ENCODE results near the gene CHMP1A. TPM values are rescaled to one million over a fixed set of nuclear protein-coding genes. Genes with fewer than 3 reads are reported as not detected.

Gene CHMP1A
- total and polyA plus RNA-seq, 2 of the 8 experiments (the other 6 are each of a cell fraction or from before 2014, with no cell fraction given): 64.4 to 75.8 TPM

DNA sequence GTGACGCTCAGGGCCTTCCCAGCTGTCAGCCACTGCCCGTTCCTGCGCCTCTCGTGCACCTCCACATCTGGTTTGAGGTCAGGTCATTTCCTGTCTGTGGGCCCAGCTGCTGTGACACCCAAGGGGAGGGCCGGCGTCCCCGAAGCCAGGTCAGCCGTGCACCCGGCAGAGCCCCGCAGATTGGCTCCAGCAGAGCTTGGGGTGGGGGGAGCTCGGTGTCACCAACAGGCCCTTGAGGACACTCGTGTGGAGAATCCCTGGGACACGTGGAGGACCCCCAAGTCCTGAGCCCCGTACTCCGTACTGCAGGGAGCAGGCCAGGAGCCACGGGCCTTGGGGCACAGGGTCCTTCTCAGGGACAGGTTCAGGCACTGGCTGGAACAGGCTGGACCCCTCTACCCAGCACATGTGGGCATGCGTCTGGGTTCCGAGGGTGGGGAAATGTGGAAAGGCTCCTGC is 39.2 kb upstream of the CHMP1A start:
- H4K20me1 ChIP-seq (replicated peaks in 1 of 2; ENCODE audit: control insufficient read depth in 1 of 2, insufficient read depth in 2 of 2, low read length in 2 of 2): peaks cover 0 to 22% of the 10 kb centered on the region in 2 experiments
- no peaks in the 10 kb centered on the region for H3K27me3 ChIP-seq (replicated peaks in 1 of 4; ENCODE audit: control insufficient read depth in 3 of 4, extremely low read depth in 1 of 4, insufficient read depth in 3 of 4, low read length in 3 of 4)
- no peak overlapping the region for H2AFZ ChIP-seq (ENCODE audit: low read length)
- H4K5ac ChIP-seq (ENCODE audit: insufficient read length, low read depth, low read length): no peak overlapping the region
- CTCF ChIA-PET (ENCODE audit: partially characterized antibody): interaction anchor here (0.7 to 2.0 kb wide), 5 partner anchors 9 to 131 kb away, joined by 3 to 6 read pairs (median 3); partner anchors contain the start of gene CDK10
- no peak overlapping the region for H3K56ac ChIP-seq (replicated peaks; ENCODE audit: insufficient read length, low read depth, low read length)
- no peak overlapping the region for H2BK5ac ChIP-seq (ENCODE audit: low read depth, low read length)
- no peak overlapping the region for H2BK12ac ChIP-seq (ENCODE audit: low read depth, low read length)
- no peak overlapping the region for H2BK20ac ChIP-seq (ENCODE audit: low read length)
- POLR2A ChIA-PET (ENCODE audit: partially characterized antibody): interaction anchor here (0.6 to 6.6 kb wide), 8 partner anchors 8 to 220 kb away, joined by 3 to 59 read pairs (median 6); partner anchors contain the start of genes CDK10, CPNE7 and VPS9D1
- H3K4ac ChIP-seq (replicated peaks; ENCODE audit: insufficient read length, low read depth, low read length): no peak overlapping the region
- no peak overlapping the region for H2BK15ac ChIP-seq (ENCODE audit: low read length)
- H3K9me3 ChIP-seq (ENCODE audit: insufficient read depth in 2 of 2, low read depth in 1 of 2, low read length in 1 of 2): no peaks in the 10 kb centered on the region
- DNase-seq (ENCODE audit: low read depth in 1 of 2, low spot score in 2 of 2): no peak
- no peak overlapping the region for H3K18ac ChIP-seq (ENCODE audit: extremely low read depth, low read length)
- H3K27ac ChIP-seq (ENCODE audit: low read depth, low read length): no peak overlapping the region
- no peak overlapping the region for H4K91ac ChIP-seq (replicated peaks; ENCODE audit: insufficient read length, low read length)
- H3K4me3 ChIP-seq (ENCODE audit: extremely low read depth in 1 of 4, insufficient read depth in 2 of 4, low read depth in 3 of 4, low read length in 4 of 4): no peak overlapping the region
- no peak overlapping the region for H3K23ac ChIP-seq (ENCODE audit: insufficient read length)
- H3K14ac ChIP-seq (ENCODE audit: insufficient read length): no peak overlapping the region
- no peak overlapping the region for H3K4me2 ChIP-seq (ENCODE audit: insufficient read depth in 1 of 2, low read depth in 2 of 2, low read length in 2 of 2)
- H3K79me2 ChIP-seq (ENCODE audit: control insufficient read depth in 1 of 2, insufficient read depth in 2 of 2, low read length in 2 of 2): no peaks in the 10 kb centered on the region
- no peak overlapping the region for H2AK5ac ChIP-seq (ENCODE audit: low read depth, low read length)
- no peak for FAIRE-seq
- TF ChIP-seq TBP (IDR thresholded peaks at IDR 0.05; ENCODE audit: low read depth, low read length) (no peak), SIX5 (IDR thresholded peaks at IDR 0.05; ENCODE audit: low read depth, low read length) (no peak), ASH2L (IDR thresholded peaks at IDR 0.05; ENCODE audit: low read length) (no peak), POLR2AphosphoS5 (IDR thresholded peaks at IDR 0.05; ENCODE audit: low read depth, low read length) (0 out of 2 replicates have a peak, but pooled peaks have one; percentile 22), EP300 (IDR thresholded peaks at IDR 0.05; ENCODE audit: borderline replicate concordance in 1 of 2, low read depth in 2 of 2, low read length in 2 of 2) (no peak), SP4 (IDR thresholded peaks at IDR 0.05; ENCODE audit: low read length) (no peak), SP1 (IDR thresholded peaks at IDR 0.05; ENCODE audit: low read depth, low read length) (no peak)
- H3K23me2 ChIP-seq (ENCODE audit: low read depth, low read length): peaks cover 12% of the 10 kb centered on the region; the same call in 1 of the 2 replicates
- no peak overlapping the region for H4K8ac ChIP-seq (ENCODE audit: extremely low read depth, insufficient read depth, low read length)
- H2BK120ac ChIP-seq (replicated peaks; ENCODE audit: low read depth, low read length): no peak overlapping the region
- no peak overlapping the region for H3K9ac ChIP-seq (replicated peaks in 1 of 4; ENCODE audit: extremely low read depth in 1 of 4, low read depth in 3 of 4, low read length in 3 of 4)
- H3K4me1 ChIP-seq (replicated peaks in 1 of 4; ENCODE audit: control insufficient read depth in 3 of 4, insufficient read depth in 4 of 4, low read length in 3 of 4): peaks cover 0 to 11% (median 5%) of the 10 kb centered on the region in 4 experiments; a peak in 5 of 7 replicates
- H3K79me1 ChIP-seq (ENCODE audit: low read depth, low read length): no peaks in the 10 kb centered on the region
- WGBS, 2 experiments (ENCODE audit: extremely low coverage in 1 of 2, insufficient coverage in 1 of 2, insufficient read length in 1 of 2, insufficient replicate concordance in 2 of 2, low coverage in 1 of 2, low lambda C conversion rate in 2 of 2, missing lambda C conversion rate in 1 of 2): 90% methylated on average over 17 of the region's 18 CpGs; no CpG with 5 or more reads in 1 of the 2 experiments
- H3K36me3 ChIP-seq (ENCODE audit: control insufficient read depth in 2 of 4, insufficient read depth in 4 of 4, low read length in 3 of 4): peaks cover 3 to 35% (median 11%) of the 10 kb centered on the region in 4 experiments; a peak in 7 of 8 replicates

Measured in H1 (cell line).